ENCODE measurements around the gene SMAD6. TPM values are rescaled to one million over a fixed set of nuclear protein-coding genes. Genes with fewer than 3 reads are reported as not detected.

SMAD6 gene
- polyA plus RNA-seq, 1 of the 3 experiments (the other 2 are of a cell fraction): 4.5 TPM

- peak overlapping the region in 1 of 2 experiments; percentile 20; a peak in 2 of 4 replicates for H3K27ac ChIP-seq (ENCODE audit: low read depth in 2 of 2, low read length in 1 of 2)
- no peak for DNase-seq
- H4K20me1 ChIP-seq (ENCODE audit: insufficient read depth): peaks cover 53% of the 10 kb centered on the region
- 94% methylated on average over 8 of the region's 8 CpGs for WGBS (ENCODE audit: low lambda C conversion rate)
- peaks cover 9 to 13% of the 10 kb centered on the region in 2 experiments; a peak in 3 of 4 replicates for H3K4me1 ChIP-seq (ENCODE audit: control insufficient read depth in 1 of 2, insufficient read depth in 2 of 2, low read depth in 1 of 2, low read length in 1 of 2)
- no peaks in the 10 kb centered on the region for H3K9me3 ChIP-seq
- POLR2A ChIA-PET: no interaction called here
- H3K9ac ChIP-seq: no peak overlapping the region
- H3F3A ChIP-seq (replicated peaks; ENCODE audit: insufficient read depth): peaks cover 9% of the 10 kb centered on the region
- no peak overlapping the region for H2AFZ ChIP-seq (ENCODE audit: low read depth)
- TF ChIP-seq ELF1 (IDR thresholded peaks at IDR 0.05): no peak
- no peak for TF ChIP-seq EP300 (IDR thresholded peaks at IDR 0.05; ENCODE audit: borderline replicate concordance in 1 of 2, low read depth in 1 of 2, low read length in 1 of 2)
- TF ChIP-seq EZH2phosphoT487 (IDR thresholded peaks at IDR 0.05; ENCODE audit: borderline replicate concordance, low read depth): no peak
- TF ChIP-seq FOXM1 (IDR thresholded peaks at IDR 0.05; ENCODE audit: low read depth): no peak
- no peak for TF ChIP-seq TEAD4 (IDR thresholded peaks at IDR 0.05; ENCODE audit: borderline replicate concordance, insufficient read depth)
- TF ChIP-seq CTCF (IDR thresholded peaks at IDR 0.05): no peak
- no peak for TF ChIP-seq RXRA (IDR thresholded peaks at IDR 0.05; ENCODE audit: borderline replicate concordance, low read depth)
- TF ChIP-seq GABPA (IDR thresholded peaks at IDR 0.05; ENCODE audit: low read depth): no peak
- TF ChIP-seq MEF2A (IDR thresholded peaks at IDR 0.05; ENCODE audit: borderline replicate concordance, low read depth): no peak
- TF ChIP-seq JUND (IDR thresholded peaks at IDR 0.05): no peak
- no peak for TF ChIP-seq FOXJ3 (CRISPR knock-in tag; IDR thresholded peaks at IDR 0.05)
- TF ChIP-seq YY1 (IDR thresholded peaks at IDR 0.05; ENCODE audit: low read depth): no peak
- TF ChIP-seq CHD2 (IDR thresholded peaks at IDR 0.05; ENCODE audit: low read length, partially characterized antibody): no peak
- no peak for TF ChIP-seq USF2 (IDR thresholded peaks at IDR 0.05; ENCODE audit: borderline replicate concordance, low read depth, low read length)
- TF ChIP-seq TAF1 (IDR thresholded peaks at IDR 0.05; ENCODE audit: borderline replicate concordance, low read depth, low read length): no peak
- TF ChIP-seq POLR2AphosphoS5 (IDR thresholded peaks at IDR 0.05; ENCODE audit: low read depth, low read length): no peak
- no peaks in the 10 kb centered on the region for H3K27me3 ChIP-seq (ENCODE audit: insufficient read depth)
- H3K4me3 ChIP-seq (ENCODE audit: low read depth in 2 of 2, low read length in 1 of 2): no peak overlapping the region
- CTCF ChIA-PET: interaction anchor here (0.8 to 2.0 kb wide), 7 partner anchors 8 to 113 kb away, joined by 3 to 7 read pairs (median 4); no protein-coding TSS in a partner anchor
- H3K4me2 ChIP-seq: no peak overlapping the region
- no peaks in the 10 kb centered on the region for H3K9me2 ChIP-seq
- peaks cover 12 to 27% of the 10 kb centered on the region in 2 experiments for H3K36me3 ChIP-seq (replicated peaks in 1 of 2; ENCODE audit: control insufficient read depth in 1 of 2, insufficient read depth in 2 of 2, low read length in 1 of 2)
- peaks cover 100% of the 10 kb centered on the region for H3K79me2 ChIP-seq (ENCODE audit: insufficient read depth)
Observed at GRCh38 chr15:66713843-66714508, 11.9 kb downstream of the SMAD6 start.

All from SK-N-SH (cell line).